Measurements from ENCODE around the gene DUSP9. TPM values are rescaled to one million over a fixed set of nuclear protein-coding genes. Genes with fewer than 3 reads are reported as not detected.

Gene DUSP9
- total and polyA plus RNA-seq, 12 donors = 0.11 to 15.9 (median 0.24) TPM; not detected in 6

DNA sequence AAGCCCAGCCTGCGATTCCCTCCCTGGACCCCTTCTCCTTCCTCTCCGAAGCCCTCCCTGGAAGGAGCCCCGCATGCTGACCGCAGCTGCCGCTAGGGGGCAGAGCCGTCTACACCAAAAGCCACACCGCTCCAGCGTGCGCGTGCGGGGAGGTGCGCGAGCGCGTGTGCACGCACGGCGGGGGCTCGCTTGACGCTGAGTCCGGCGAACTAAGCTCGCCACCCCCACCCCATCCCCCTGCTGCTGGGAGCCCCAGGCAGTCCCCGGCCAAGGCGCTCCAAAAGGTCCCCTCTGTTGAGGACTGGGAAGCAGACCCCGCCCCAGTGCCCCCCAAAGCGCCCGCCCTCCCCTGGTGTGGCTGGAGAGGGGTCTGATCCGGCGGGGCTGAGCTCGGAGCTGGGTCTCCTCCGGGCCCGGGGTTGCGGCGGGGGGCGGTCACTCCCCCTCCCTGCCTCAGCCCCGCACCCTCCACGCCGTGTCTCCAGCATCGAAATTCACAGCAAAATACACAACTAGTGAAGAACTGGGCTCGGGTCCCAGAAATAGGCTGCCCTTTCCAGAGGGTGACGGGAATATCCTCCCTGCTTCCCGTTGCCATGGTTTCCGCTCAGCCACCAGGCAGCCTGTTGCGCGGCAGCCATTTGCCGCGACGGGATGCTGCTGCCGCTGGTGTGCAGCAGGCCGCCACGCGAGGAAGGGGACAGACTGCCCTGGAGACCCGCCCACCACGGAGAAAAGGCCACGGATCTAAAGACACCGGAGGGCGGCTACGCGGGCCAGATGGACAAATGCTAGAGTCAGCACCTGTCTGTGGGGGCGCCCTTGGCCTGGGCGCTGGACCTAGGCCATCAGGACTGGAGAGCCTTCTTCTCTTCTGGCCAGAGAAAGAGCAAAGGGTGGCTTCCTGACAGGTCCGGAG lies 36.8 kb upstream of the DUSP9 start:
- WGBS, 4 donors = 2 to 26% (median 15%) methylated on average over 11 to 63 of the region's 63 CpGs
- intact Hi-C loops (cut with DNase I) = loop anchor here in 1 of 2 donors (5.0 kb wide), 1 partner anchor 37 kb away; the partner anchor contains the start of gene DUSP9

DNA sequence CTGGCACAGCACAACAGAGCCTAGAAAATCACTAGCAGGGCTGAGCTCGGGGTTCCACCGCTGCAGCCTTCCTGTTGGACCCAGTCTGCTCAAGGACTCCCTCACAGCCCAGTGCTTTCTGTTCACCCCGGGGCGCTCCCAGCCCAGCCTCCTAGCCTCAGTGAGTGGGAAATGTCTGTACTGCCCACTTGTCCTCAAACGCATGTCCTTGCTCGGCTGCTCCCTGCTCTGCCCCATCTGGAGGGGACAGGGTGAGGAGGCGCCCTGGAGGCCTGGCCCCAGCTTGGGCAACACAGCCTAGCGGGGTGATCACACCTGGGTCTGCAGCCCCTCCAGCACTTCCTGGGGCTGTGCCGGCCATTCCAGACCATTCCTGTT lies 36.2 kb upstream of the DUSP9 start:
- no peak for DNase-seq
- intact Hi-C loops (cut with DNase I) = loop anchor here in 1 of 2 donors (5.0 kb wide), 1 partner anchor 36 kb away; the partner anchor contains the start of gene DUSP9
- TF ChIP-seq POLR2A (IDR thresholded peaks at IDR 0.05) = no peak
- 58 to 80% (median 71%) methylated on average over 4 to 9 of the region's 9 CpGs for WGBS, 4 donors
- Histone ChIP-seq H3K4me1 (replicated peaks in 1 of 2) (no peaks in the 10 kb centered on the region), H3K27me3 (peaks cover 17% of the 10 kb centered on the region), H3K4me3 (no peak overlapping the region), H3K9me3 (replicated peaks in 1 of 3) (no peaks in the 10 kb centered on the region), H3K27ac (no peak overlapping the region), H3K36me3 (replicated peaks in 1 of 2) (no peaks in the 10 kb centered on the region)

More for the DNA sequence above, 36.8 kb upstream of the DUSP9 start:
- Histone ChIP-seq H3K9me3 (replicated peaks in 1 of 3) (no peaks in the 10 kb centered on the region), H3K27ac (no peak overlapping the region), H3K36me3 (replicated peaks in 1 of 2) (no peaks in the 10 kb centered on the region), H3K4me1 (replicated peaks in 1 of 2) (no peaks in the 10 kb centered on the region), H3K4me3 (peak overlapping the region in 1 of 4 donors; percentile 42), H3K27me3 (peaks cover 17% of the 10 kb centered on the region)
- TF ChIP-seq, protein P1, sequence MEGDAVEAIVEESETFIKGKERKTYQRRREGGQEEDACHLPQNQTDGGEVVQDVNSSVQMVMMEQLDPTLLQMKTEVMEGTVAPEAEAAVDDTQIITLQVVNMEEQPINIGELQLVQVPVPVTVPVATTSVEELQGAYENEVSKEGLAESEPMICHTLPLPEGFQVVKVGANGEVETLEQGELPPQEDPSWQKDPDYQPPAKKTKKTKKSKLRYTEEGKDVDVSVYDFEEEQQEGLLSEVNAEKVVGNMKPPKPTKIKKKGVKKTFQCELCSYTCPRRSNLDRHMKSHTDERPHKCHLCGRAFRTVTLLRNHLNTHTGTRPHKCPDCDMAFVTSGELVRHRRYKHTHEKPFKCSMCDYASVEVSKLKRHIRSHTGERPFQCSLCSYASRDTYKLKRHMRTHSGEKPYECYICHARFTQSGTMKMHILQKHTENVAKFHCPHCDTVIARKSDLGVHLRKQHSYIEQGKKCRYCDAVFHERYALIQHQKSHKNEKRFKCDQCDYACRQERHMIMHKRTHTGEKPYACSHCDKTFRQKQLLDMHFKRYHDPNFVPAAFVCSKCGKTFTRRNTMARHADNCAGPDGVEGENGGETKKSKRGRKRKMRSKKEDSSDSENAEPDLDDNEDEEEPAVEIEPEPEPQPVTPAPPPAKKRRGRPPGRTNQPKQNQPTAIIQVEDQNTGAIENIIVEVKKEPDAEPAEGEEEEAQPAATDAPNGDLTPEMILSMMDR (IDR thresholded peaks at IDR 0.05) = peak; percentile 42 to 75 (median 64)
- TF ChIP-seq POLR2A (IDR thresholded peaks at IDR 0.05) = no peak
- peak; percentile 60 to 81 (median 69) for DNase-seq

DNA sequence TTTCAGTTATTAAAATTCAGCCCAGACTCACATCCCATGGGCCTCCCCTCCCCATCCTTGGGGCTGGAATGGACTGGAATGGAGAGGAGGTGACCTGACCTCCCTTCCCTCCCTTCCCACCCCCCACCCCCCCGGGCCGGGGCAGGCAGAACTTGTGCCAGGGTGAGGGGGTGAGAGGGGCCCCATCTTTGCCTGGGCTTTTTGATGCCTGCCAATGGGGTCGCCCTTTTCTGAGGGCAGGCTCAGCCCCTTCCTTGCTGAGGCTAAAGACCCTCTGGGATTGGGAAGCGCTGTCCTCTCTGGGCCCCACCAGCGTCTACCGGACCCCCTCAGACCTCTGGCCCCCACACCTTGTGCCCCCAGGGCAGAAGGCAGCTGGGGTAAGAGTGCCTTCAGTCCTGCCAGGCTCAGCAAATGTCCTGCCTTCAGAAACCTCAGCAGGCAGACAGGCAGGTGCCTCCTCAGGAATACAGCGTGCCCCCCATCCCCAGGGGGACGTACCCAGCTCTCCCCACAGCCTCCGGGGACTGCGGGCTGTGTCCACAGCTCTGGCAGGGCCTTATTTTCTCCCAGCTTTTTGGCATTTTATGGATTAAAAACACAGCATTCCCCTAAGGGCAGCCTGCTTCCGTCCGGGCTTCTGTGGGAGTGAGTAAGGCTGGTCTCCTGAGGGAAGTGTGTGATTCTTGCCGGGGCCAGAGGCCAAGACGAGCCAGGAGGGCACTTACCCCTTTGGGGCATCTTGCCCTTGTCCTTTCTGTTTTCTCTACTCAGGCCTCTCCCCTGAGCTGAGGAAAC lies 35.5 kb upstream of the DUSP9 start:
- no peak overlapping the region for H3K27ac ChIP-seq
- DNase-seq = no peak
- no peak for TF ChIP-seq POLR2A (IDR thresholded peaks at IDR 0.05)
- TF ChIP-seq, protein P1 (IDR thresholded peaks at IDR 0.05) = no peak
- no peaks in the 10 kb centered on the region for H3K9me3 ChIP-seq (replicated peaks in 1 of 3)
- intact Hi-C loops (cut with DNase I) = loop anchor here in 1 of 2 donors (5.0 kb wide), 1 partner anchor 36 kb away; the partner anchor contains the start of gene DUSP9
- no peak overlapping the region for H3K4me3 ChIP-seq
- H3K36me3 ChIP-seq (replicated peaks in 1 of 2) = no peaks in the 10 kb centered on the region
- peaks cover 17% of the 10 kb centered on the region for H3K27me3 ChIP-seq
- H3K4me1 ChIP-seq (replicated peaks in 1 of 2) = no peaks in the 10 kb centered on the region
- 35 to 71% (median 68%) methylated on average over 5 to 14 of the region's 14 CpGs for whole genome bisulfite sequencing, 4 donors

DNA sequence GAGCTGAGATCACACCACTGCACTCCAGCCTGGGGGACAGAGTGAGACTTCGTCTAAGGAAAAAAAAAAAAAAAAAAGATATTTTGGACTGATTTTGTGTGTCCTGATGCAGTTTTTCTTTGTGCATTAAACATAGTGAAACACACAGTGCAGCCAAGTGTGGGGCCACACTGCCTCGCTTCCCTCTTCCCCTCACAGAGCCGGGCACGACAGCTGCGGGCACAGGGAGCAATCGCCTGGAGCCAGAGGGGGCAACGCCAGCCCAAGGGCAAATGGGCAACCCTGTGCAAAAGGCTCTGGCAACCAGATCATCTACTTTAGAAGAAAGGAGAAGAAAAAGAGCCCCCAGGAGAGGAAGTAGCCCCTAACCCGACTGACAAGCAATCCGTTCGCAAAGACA lies 34.6 kb upstream of the DUSP9 start:
- 73 to 75% (median 74%) methylated on average over 10 of the region's 10 CpGs for WGBS, 4 donors
- no peak overlapping the region for H3K4me3 ChIP-seq
- H3K36me3 ChIP-seq (replicated peaks in 1 of 2) = no peaks in the 10 kb centered on the region
- TF ChIP-seq, protein P1 (IDR thresholded peaks at IDR 0.05) = no peak
- TF ChIP-seq POLR2A (IDR thresholded peaks at IDR 0.05) = no peak
- no peak overlapping the region for H3K27ac ChIP-seq
- intact Hi-C loops (cut with DNase I) = loop anchor here in 1 of 2 donors (5.0 kb wide), 1 partner anchor 35 kb away; the partner anchor contains the start of gene DUSP9
- no peak for DNase-seq
- H3K9me3 ChIP-seq (replicated peaks in 1 of 3) = no peaks in the 10 kb centered on the region
- peaks cover 21% of the 10 kb centered on the region for H3K27me3 ChIP-seq
- H3K4me1 ChIP-seq (replicated peaks in 1 of 2) = no peaks in the 10 kb centered on the region
